ENCODE measurements around the gene TLX2. TPM values are rescaled to one million over a fixed set of nuclear protein-coding genes. Genes with fewer than 3 reads are reported as not detected.

TLX2 gene
- total RNA-seq, 1 experiment from 2014 or later = not detected

DNA sequence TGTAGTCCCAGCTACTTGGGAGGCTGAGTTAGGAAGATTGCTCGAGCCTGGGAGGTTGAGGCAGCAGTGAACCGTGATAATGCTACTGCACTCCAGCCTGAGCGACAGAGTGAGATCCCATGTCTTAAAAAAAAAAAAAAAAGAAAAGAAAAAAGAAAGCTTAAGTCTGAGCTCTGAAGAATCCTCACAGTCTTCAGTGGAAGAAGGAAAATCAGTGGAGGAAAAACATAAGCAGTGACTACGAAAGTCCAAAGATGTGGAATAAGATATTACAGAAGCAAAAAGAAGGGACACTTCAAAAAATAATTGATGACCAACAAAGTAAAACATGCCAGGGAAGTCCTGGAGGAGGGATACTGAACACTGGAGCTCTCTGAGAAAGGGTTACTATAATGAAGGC is 4.0 kb upstream of the TLX2 start:
- ChIA-PET CTCF (interaction anchor here (0.6 kb wide), 1 partner anchor 67 kb away, joined by 4 read pairs; no protein-coding TSS in a partner anchor), POLR2A (interaction anchor here (0.6 to 0.7 kb wide), 3 partner anchors 8 to 27 kb away, joined by 3 to 6 read pairs (median 3); partner anchors contain the start of genes CCDC142 and TTC31)
- Histone ChIP-seq H3K4me3 (ENCODE audit: low read depth in 2 of 2, low read length in 2 of 2) (no peak overlapping the region), H3K4me1 (ENCODE audit: control insufficient read depth, insufficient read depth, low read length) (peaks cover 11% of the 10 kb centered on the region), H3K27ac (ENCODE audit: low read length) (no peak overlapping the region), H3K36me3 (ENCODE audit: control insufficient read depth, insufficient read depth, low read length) (peaks cover 4% of the 10 kb centered on the region; the same call in 1 of the 2 replicates), H3K9me3 (ENCODE audit: control insufficient read depth, insufficient read depth, low read depth, low read length) (no peaks in the 10 kb centered on the region), H3K27me3 (ENCODE audit: control insufficient read depth, insufficient read depth, low read length) (no peaks in the 10 kb centered on the region)
- in situ Hi-C loops (cut with HindIII; ENCODE audit: low pct_unique_long_range_greater_than_20kb, low sequenced_read_pairs) = no loop called here
- no peak for ATAC-seq
- no peak for DNase-seq (ENCODE audit: low read depth, low spot score)
- intact Hi-C loops (cut with micrococcal nuclease; ENCODE audit: unreplicated experiment) = no loop called here
- TF ChIP-seq REST (IDR thresholded peaks at IDR 0.05; ENCODE audit: insufficient read depth in 1 of 2, low read depth in 2 of 2, low read length in 1 of 2) (no peak), SIN3A (IDR thresholded peaks at IDR 0.05; ENCODE audit: borderline replicate concordance, insufficient read depth, low read depth, low read length) (no peak), TCF7L2 (IDR thresholded peaks at IDR 0.05; ENCODE audit: low read depth, low read length) (no peak), POLR2AphosphoS5 (IDR thresholded peaks at IDR 0.05; ENCODE audit: low read depth, low read length) (no peak)
- TF ChIP-seq, protein P1, sequence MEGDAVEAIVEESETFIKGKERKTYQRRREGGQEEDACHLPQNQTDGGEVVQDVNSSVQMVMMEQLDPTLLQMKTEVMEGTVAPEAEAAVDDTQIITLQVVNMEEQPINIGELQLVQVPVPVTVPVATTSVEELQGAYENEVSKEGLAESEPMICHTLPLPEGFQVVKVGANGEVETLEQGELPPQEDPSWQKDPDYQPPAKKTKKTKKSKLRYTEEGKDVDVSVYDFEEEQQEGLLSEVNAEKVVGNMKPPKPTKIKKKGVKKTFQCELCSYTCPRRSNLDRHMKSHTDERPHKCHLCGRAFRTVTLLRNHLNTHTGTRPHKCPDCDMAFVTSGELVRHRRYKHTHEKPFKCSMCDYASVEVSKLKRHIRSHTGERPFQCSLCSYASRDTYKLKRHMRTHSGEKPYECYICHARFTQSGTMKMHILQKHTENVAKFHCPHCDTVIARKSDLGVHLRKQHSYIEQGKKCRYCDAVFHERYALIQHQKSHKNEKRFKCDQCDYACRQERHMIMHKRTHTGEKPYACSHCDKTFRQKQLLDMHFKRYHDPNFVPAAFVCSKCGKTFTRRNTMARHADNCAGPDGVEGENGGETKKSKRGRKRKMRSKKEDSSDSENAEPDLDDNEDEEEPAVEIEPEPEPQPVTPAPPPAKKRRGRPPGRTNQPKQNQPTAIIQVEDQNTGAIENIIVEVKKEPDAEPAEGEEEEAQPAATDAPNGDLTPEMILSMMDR (IDR thresholded peaks at IDR 0.05) = no peak
- BruUV-seq (replicated peaks) = no TSS peak

- in situ Hi-C loops (cut with HindIII; ENCODE audit: low pct_unique_long_range_greater_than_20kb, low sequenced_read_pairs) = no loop called here
- BruUV-seq (replicated peaks) = no TSS peak
- DNase-seq (ENCODE audit: low read depth, low spot score) (no peak), ATAC-seq (no peak)
- Histone ChIP-seq H3K36me3 (ENCODE audit: control insufficient read depth, insufficient read depth, low read length) (peaks cover 4% of the 10 kb centered on the region; the same call in 1 of the 2 replicates), H3K4me3 (ENCODE audit: low read depth in 2 of 2, low read length in 2 of 2) (no peak overlapping the region), H3K27ac (ENCODE audit: low read length) (no peak overlapping the region), H3K27me3 (ENCODE audit: control insufficient read depth, insufficient read depth, low read length) (no peaks in the 10 kb centered on the region), H3K4me1 (ENCODE audit: control insufficient read depth, insufficient read depth, low read length) (peaks cover 4% of the 10 kb centered on the region), H3K9me3 (ENCODE audit: control insufficient read depth, insufficient read depth, low read depth, low read length) (no peaks in the 10 kb centered on the region)
- intact Hi-C loops (cut with micrococcal nuclease; ENCODE audit: unreplicated experiment) = no loop called here
- ChIA-PET POLR2A (no interaction called here), CTCF (no interaction called here)
- no peak for TF ChIP-seq POLR2AphosphoS5 (IDR thresholded peaks at IDR 0.05; ENCODE audit: low read depth, low read length)
- TF ChIP-seq REST (IDR thresholded peaks at IDR 0.05; ENCODE audit: insufficient read depth in 1 of 2, low read depth in 2 of 2, low read length in 1 of 2) = no peak
- TF ChIP-seq, protein P1 (IDR thresholded peaks at IDR 0.05) = no peak
- no peak for TF ChIP-seq TCF7L2 (IDR thresholded peaks at IDR 0.05; ENCODE audit: low read depth, low read length)
- TF ChIP-seq SIN3A (IDR thresholded peaks at IDR 0.05; ENCODE audit: borderline replicate concordance, insufficient read depth, low read depth, low read length) = no peak
Observed at GRCh38 chr2:74511104-74511989, 2.9 kb upstream of the TLX2 start.

All from Panc1 (cell line).